Endometrium (tissue), 2 donors: ENCODE measurements around the gene EGFL8.
"Not testable (repeated sequence)": the region's sequence is repeated elsewhere in the genome, so short reads cannot be mapped to it uniquely, and the experiment has no call there.

Experiments
- FAIRE-seq: peaks from 2 replicates; lab custom pipeline; 2012; peaks lifted over from hg19 to GRCh38; lab: Jason Lieb, UNC
- donor health status: control.
- donor health status: control.

EGFL8 gene

GRCh38 chr6:32196682-32197616 is 32.6 kb downstream of the EGFL8 start:
- FAIRE-seq = no peak

GRCh38 chr6:32198345-32198696 is 33.9 kb downstream of the EGFL8 start:
- no peak for FAIRE-seq

DNA sequence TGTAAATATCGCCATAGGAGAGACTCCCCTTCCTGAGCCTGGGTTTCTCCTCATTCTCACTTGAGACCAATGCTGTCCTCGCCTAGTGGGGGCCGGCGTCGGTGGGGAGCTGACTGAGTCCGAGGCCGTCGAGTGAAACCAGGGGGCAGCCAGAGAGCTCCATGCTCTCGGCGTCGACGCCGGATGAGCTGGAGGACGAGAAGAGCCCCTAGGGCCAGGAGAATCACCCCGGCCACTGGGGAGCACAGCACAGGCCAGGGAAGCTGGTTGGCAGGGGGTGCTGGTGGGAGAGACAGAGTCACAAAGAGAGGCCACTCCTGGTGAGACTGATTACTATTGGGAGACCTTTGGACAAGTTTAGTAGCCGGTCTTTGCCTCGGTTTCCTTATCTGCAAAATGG is 34.5 kb downstream of the EGFL8 start:
- FAIRE-seq = no peak

DNA sequence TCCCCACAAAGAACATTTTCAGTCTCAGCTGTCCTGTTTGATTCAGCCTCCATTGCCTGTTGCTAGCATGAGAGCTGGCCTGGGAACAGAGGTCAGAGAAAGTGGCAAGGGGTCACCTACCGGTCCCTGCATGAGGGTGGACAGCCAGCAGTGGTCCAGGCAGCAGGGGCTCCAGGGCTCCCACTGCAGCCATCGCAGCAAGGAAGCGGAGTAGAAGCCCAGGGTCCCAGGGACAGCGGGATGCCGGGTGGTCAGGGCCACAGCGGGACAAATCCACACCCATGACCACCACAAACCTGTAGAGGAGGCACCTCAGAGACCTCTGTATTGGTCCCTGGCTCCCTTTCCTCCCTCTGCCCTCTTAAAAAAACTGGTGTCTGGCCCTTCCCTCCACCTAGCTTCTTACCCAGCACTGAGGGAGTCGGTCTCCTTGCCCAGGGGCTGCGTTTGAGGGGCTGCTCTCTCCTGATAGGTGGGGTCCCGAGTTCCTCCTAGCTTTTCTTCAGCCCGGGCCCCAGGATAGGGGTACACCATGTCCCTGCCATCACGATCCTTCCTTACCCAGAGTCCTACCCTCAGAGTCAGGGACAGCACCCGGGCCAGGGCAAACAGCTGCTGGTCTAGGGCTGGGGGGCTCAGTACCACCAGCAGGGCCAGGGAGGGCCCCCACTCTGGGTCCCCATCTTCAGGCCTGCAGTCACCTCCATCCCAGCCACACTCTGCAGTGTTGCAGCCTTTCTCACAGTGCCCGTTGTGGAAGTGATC is 36.5 kb downstream of the EGFL8 start:
- FAIRE-seq = no peak

DNA sequence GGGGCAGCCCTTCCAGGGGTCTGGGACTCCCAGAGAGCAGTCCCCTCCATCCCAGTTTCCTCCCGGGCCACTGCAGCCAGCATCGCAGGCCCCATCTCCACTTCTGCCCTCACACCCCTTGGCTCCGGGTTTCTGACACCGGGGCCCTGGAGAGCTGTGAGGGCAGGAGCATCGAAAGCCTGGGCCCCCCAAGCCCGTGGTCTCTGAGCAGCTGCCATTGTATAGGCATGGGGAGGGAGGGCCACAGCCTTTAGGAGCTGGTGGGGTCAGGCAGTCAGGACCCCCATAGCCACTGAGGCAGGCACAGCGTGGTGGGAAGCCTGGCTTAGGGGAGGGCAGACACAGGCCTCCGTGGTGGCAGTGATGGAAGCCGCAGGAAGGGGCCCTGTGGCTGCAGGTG is 37.8 kb downstream of the EGFL8 start:
- no peak for FAIRE-seq

- FAIRE-seq = no peak
Observed at GRCh38 chr6:32203426-32204267, 39.3 kb downstream of the EGFL8 start.

DNA sequence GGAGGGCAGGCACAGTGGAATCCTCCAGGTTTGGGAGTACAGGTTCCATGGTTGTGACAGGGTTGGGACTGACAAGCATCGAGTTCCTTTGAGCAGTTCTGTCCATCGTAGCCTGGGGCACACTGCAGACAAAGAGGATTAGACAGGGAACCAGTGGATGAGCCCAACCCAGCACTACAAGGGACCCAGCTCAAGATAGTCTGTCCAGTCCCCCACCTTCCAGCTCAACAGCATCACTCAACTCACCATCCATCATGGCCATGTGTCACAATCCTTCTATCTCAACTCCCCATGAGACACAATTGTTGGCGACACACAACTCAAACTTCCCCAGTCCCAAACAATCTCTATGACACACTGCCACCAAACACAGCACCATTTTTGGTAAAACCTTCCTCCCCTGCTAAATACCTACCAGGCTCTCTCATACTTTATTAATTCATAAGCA is 39.9 kb downstream of the EGFL8 start:
- FAIRE-seq = no peak

DNA sequence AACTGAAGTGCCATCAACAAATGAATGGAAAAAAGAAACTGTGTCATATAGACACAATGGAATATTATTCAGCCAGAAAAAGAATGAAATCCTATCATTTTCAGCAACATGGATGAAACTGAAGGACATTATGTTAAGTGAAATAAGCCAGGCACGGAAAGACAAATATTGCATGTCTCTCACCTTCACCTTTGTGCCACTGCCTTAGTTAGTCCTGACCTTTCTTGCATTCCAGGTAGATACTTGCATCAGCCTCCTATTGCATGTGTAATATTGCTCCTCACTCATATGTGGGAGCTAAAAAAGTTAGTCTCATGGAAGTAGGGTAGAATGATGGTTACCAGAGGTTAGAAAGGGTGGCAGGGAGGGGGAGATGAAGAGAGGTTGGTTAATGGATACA is 44.6 kb downstream of the EGFL8 start:
- no peak for FAIRE-seq

GRCh38 chr6:32210191-32210601 is 45.8 kb downstream of the EGFL8 start:
- no peak for FAIRE-seq

DNA sequence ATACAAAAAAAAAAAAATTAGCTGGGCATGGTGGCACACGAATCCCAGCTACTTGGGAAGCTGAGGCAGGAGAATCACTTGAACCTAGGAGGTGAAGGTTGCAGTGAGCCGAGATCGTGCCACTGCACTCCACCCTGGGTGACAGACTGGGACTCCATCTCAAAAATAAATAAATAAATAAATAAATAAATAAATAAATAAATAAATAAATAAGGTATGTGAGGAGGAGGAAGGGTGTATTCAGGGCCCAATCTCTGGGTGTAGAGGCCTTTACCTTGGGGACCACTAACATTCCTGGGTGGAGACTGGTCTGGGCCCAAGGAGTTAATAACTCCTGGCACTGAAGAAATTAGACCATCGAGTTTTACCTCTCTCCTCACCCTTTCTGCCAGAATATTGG is 47.0 kb downstream of the EGFL8 start:
- not testable (repeated sequence) for FAIRE-seq

- no peak for FAIRE-seq
Observed at GRCh38 chr6:32212076-32212760, 47.8 kb downstream of the EGFL8 start.

- no peak for FAIRE-seq
Observed at GRCh38 chr6:32213649-32214048, 49.3 kb downstream of the EGFL8 start.

- no peak for FAIRE-seq
Observed at GRCh38 chr6:32214126-32214525, 49.7 kb downstream of the EGFL8 start.

DNA sequence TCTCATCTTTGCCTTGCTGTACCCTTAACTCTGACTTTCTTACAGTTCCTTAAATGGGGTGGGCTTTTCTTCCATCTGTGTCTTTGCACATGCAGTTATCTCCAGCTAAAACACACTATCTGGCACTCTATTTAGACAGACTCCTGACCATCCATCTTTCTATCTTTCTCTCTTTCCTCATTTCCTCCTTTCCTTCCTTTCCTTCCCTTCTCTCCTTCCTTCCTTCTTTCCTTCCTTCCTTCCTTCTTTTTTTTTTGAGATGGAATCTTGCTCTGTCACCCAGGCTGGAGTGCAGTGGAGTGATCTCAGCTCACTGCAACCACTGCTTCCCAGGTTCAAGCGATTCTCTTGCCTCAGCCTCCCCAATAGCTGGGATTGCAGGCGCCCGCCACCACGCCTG is 51.2 kb downstream of the EGFL8 start:
- no peak for FAIRE-seq

- no peak for FAIRE-seq
Observed at GRCh38 chr6:32216285-32216684, 51.9 kb downstream of the EGFL8 start.

DNA sequence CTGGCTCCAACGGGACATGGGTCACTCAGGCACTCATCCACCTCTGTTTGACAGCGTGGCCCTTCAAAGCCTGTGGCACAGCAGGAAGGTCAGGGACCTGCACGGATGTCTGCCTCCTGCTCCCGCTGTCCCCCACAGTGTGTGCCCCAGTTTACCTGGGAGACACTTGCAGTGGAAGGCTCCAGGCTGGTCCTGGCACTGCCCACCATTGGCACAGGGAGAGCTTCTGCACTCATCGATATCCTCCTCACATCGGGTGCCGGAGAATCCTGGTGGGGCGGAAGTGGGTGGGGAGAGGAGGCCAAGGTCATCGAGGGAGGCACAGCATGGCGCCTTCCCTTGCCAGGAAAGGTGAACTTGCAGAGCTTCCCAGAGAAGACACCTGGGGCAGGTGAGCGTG is 52.6 kb downstream of the EGFL8 start:
- no peak for FAIRE-seq
